ENCODE results near the gene UTS2B. TPM values are rescaled to one million over a fixed set of nuclear protein-coding genes. Genes with fewer than 3 reads are reported as not detected.

UTS2B gene
- total and polyA plus RNA-seq, 9 donors: 0.60 to 1.0 (median 0.92) TPM

DNA sequence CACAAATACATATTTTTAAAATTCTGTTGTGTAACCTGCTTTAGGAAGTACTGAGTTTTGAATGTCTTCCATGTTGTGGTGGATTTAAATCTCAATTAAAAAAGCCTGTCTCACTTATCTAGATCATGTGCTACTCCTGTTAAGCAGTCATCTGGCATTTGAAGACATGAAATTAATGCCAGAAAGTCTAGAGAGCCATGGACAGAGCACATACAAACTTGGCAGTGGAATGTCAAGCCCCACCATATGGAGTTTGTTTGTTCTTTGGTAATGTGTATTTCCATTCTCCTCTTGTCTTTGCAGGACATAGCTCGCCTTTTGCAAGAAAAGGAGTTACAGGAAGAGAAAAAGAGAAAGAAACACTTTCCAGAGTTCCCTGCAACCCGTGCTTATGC lies 39.3 kb upstream of the UTS2B start:
- WGBS, 3 donors: 38 to 79% (median 66%) methylated on average over 2 of the region's 2 CpGs
- H3K27ac ChIP-seq: no peak overlapping the region
- no peaks in the 10 kb centered on the region for H3K36me3 ChIP-seq
- TF ChIP-seq, protein P1, sequence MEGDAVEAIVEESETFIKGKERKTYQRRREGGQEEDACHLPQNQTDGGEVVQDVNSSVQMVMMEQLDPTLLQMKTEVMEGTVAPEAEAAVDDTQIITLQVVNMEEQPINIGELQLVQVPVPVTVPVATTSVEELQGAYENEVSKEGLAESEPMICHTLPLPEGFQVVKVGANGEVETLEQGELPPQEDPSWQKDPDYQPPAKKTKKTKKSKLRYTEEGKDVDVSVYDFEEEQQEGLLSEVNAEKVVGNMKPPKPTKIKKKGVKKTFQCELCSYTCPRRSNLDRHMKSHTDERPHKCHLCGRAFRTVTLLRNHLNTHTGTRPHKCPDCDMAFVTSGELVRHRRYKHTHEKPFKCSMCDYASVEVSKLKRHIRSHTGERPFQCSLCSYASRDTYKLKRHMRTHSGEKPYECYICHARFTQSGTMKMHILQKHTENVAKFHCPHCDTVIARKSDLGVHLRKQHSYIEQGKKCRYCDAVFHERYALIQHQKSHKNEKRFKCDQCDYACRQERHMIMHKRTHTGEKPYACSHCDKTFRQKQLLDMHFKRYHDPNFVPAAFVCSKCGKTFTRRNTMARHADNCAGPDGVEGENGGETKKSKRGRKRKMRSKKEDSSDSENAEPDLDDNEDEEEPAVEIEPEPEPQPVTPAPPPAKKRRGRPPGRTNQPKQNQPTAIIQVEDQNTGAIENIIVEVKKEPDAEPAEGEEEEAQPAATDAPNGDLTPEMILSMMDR (IDR thresholded peaks at IDR 0.05): no peak
- TF ChIP-seq POLR2A (IDR thresholded peaks at IDR 0.05): no peak
- TF ChIP-seq EP300 (IDR thresholded peaks at IDR 0.05): no peak
- no peaks in the 10 kb centered on the region for H3K4me1 ChIP-seq (ENCODE audit: insufficient read depth)
- DNase-seq: no peak
- intact Hi-C loops (cut with DNase I): no loop called here
- no peaks in the 10 kb centered on the region for H3K9me3 ChIP-seq
- H3K27me3 ChIP-seq: no peaks in the 10 kb centered on the region
- H3K4me3 ChIP-seq: no peak overlapping the region

DNA sequence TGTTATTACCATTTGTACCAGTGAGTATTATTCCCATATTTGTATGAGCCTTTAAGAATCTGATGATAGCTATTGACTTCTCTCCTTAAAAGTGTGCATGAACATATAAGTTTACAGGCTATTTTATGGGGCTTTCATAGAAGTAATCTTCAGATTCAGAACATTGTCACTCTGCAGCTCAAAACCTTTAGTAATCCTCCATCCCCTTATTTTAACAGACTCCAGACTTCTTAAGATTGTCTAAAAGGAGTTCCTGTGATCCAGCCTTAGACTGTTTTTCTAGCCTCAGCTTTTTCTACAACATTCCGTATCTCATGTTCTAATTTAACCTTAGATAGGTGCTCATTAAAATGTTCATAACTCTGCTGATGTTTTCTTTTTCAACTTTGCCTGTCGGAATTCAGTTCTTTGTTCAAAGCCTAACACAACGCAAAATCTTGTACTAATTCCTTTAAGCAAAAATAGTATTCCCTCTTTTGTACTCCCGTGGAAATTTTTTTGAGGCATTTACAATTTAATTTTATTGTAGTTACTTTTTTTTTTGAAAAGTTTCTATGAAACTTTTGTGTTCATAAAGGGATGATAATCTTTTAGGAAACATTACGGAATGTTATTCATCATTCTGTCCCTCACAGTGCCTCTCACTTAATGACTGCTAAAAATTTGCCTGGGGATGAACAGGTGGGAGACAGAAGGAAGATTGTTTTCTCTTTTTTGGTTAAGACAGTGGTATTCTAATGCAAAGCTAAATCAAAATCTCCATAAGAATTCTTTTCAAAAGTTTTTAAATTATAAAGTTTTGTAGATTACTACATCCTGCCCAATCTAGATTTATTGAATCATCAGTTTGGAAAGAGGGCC lies 38.7 kb upstream of the UTS2B start:
- no peak overlapping the region for H3K27ac ChIP-seq

DNA sequence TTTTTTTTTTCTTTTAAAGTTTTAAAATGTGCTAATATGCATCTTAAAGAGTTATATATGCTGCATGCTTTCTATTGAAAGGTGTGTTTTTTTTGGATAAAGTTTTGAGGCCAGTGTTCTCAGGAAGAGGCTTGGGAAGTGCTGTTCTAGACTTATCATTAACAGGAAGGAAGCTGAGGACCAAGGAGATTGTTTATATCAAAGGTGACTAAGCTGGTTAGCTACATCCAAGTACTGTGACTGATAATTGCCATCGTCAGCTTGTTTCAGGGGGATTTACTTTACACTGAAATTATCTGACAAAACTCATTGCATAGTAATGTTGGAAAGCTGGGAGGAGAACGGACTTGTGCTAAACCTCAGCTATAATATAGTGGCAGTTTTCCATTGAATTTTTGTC lies 36.3 kb upstream of the UTS2B start:
- Histone ChIP-seq H3K4me3 (no peak overlapping the region), H3K27ac (no peak overlapping the region), H3K9me3 (no peaks in the 10 kb centered on the region), H3K36me3 (no peaks in the 10 kb centered on the region), H3K27me3 (no peaks in the 10 kb centered on the region), H3K4me1 (ENCODE audit: insufficient read depth) (no peaks in the 10 kb centered on the region)
- WGBS, 3 donors: 85 to 91% (median 86%) methylated on average over 2 of the region's 2 CpGs
- intact Hi-C loops (cut with DNase I): no loop called here
- TF ChIP-seq POLR2A (IDR thresholded peaks at IDR 0.05) (no peak), EP300 (IDR thresholded peaks at IDR 0.05) (no peak)
- TF ChIP-seq, protein P1 (IDR thresholded peaks at IDR 0.05): no peak
- no peak for DNase-seq

More for the DNA sequence above, 38.7 kb upstream of the UTS2B start:
- Histone ChIP-seq H3K27me3 (no peaks in the 10 kb centered on the region), H3K4me1 (ENCODE audit: insufficient read depth) (no peaks in the 10 kb centered on the region), H3K4me3 (no peak overlapping the region), H3K9me3 (no peaks in the 10 kb centered on the region), H3K36me3 (no peaks in the 10 kb centered on the region)
- no peak for TF ChIP-seq POLR2A (IDR thresholded peaks at IDR 0.05)
- TF ChIP-seq, protein P1 (IDR thresholded peaks at IDR 0.05): no peak
- TF ChIP-seq EP300 (IDR thresholded peaks at IDR 0.05): no peak
- intact Hi-C loops (cut with DNase I): no loop called here
- no peak for DNase-seq
- WGBS, 3 donors: 76 to 88% (median 80%) methylated on average over 5 of the region's 5 CpGs

DNA sequence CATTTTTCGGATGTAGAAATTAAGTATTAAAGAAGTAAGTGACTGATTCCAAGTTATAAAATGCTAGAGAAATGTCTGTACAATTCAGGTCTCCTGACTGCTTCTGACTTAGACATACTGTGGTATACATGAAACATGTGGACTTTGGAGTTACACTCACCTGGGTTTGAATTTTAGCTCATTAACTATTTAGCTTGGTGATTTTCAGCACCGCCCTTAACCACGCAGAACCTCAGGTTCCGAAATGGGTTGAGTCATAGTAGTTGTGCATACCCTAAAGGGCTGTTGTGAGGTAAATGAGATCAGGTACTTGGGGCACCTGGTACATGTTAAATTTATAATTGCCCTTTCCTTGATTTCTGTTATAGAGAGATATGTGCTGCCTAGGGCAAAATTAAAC lies 32.9 kb upstream of the UTS2B start:
- H3K36me3 ChIP-seq: no peaks in the 10 kb centered on the region
- intact Hi-C loops (cut with DNase I): no loop called here
- DNase-seq: no peak
- WGBS, 3 donors: 84 to 97% (median 86%) methylated on average over 4 of the region's 4 CpGs
- H3K27me3 ChIP-seq: no peaks in the 10 kb centered on the region
- no peaks in the 10 kb centered on the region for H3K4me1 ChIP-seq (ENCODE audit: insufficient read depth)
- TF ChIP-seq POLR2A (IDR thresholded peaks at IDR 0.05) (no peak), EP300 (IDR thresholded peaks at IDR 0.05) (no peak)
- TF ChIP-seq, protein P1 (IDR thresholded peaks at IDR 0.05): no peak
- H3K9me3 ChIP-seq: no peaks in the 10 kb centered on the region
- no peak overlapping the region for H3K27ac ChIP-seq
- no peak overlapping the region for H3K4me3 ChIP-seq

Data from ovary (tissue), 9 donors.